ENCODE data around the gene DTD1.

The DTD1 gene

DNA sequence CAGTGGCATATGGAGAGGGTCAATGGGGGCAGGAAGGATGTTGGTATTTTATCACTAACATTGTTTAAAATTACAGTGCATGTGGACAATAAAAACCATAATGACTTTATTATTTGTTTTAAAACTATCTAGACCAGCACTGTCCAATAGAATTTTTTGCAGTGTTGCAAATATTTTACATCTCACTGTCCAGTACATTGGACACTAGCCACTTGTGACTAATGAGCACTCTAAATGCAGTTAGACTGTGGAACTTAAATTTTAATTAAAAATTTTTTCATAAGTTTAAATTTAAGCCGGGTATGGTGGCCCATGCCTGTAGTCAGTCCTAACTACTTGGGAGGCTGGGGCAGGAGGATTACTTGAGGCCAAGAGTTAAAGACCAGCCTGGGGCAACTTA, 101.7 kb downstream of the DTD1 start:
- Histone ChIP-seq H3K36me3 (ENCODE audit: control insufficient read depth in 2 of 2, insufficient read depth in 2 of 2, low read length in 2 of 2) (no peaks in the 10 kb centered on the region), H3K27ac (ENCODE audit: low read depth in 2 of 2, low read length in 2 of 2) (no peak overlapping the region), H3K27me3 (ENCODE audit: control insufficient read depth in 2 of 2, insufficient read depth in 2 of 2, low read length in 2 of 2) (no peaks in the 10 kb centered on the region), H3K4me3 (ENCODE audit: low read length in 2 of 2) (no peak overlapping the region), H3K9me3 (ENCODE audit: control insufficient read depth in 2 of 2, low read length in 2 of 2) (no peaks in the 10 kb centered on the region), H3K4me1 (ENCODE audit: control insufficient read depth in 2 of 2, insufficient read depth in 2 of 2, low read length in 2 of 2) (no peaks in the 10 kb centered on the region), H3K9ac (ENCODE audit: low read depth in 1 of 2, low read length in 2 of 2) (no peak overlapping the region)

DNA sequence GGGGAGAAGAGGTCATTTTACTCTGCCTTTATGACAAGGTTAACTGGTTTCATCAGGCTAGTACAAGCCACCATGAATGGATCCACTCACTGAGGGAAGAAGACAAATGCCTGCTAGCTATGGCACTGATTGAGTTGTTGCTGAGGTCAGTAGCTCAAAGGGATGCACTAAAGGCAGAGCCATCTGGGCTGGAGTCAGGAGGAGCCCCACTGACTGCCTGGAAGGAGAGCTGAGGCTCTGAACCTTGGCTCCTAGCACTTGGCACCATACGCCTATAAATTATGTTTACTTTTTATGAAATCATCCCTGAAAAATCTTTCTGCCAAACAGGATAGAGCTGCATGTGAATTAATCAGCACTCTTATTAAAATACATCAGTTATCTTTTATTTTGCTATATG, 104.6 kb downstream of the DTD1 start:
- Histone ChIP-seq H3K4me3 (ENCODE audit: low read length in 2 of 2) (no peak overlapping the region), H3K9me3 (ENCODE audit: control insufficient read depth in 2 of 2, low read length in 2 of 2) (no peaks in the 10 kb centered on the region), H3K27me3 (ENCODE audit: control insufficient read depth in 2 of 2, insufficient read depth in 2 of 2, low read length in 2 of 2) (no peaks in the 10 kb centered on the region), H3K4me1 (ENCODE audit: control insufficient read depth in 2 of 2, insufficient read depth in 2 of 2, low read length in 2 of 2) (no peaks in the 10 kb centered on the region), H3K27ac (ENCODE audit: low read depth in 2 of 2, low read length in 2 of 2) (no peak overlapping the region), H3K9ac (ENCODE audit: low read depth in 1 of 2, low read length in 2 of 2) (no peak overlapping the region), H3K36me3 (ENCODE audit: control insufficient read depth in 2 of 2, insufficient read depth in 2 of 2, low read length in 2 of 2) (no peaks in the 10 kb centered on the region)

DNA sequence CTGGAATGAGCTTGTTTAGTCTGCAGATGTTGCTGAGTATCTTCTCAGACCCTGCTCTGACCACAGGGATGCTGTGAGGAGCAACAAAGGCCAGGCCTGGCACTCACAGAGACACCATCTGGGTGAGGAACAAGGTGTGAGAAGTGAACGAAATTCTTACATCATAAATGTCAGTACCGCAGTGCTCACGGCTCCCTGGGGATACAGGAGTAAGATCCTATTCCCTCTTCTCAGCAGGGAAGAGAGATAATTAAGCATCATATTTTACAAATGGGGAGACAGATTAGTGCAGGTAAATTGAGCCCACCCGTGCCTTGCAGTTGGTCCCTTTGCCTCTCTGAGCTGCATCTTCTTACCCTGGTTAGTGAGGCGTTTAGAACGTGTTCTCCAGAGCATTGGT, 106.2 kb downstream of the DTD1 start:
- no peaks in the 10 kb centered on the region for H3K4me1 ChIP-seq (ENCODE audit: control insufficient read depth in 2 of 2, insufficient read depth in 2 of 2, low read length in 2 of 2)
- H3K9ac ChIP-seq (ENCODE audit: low read depth in 1 of 2, low read length in 2 of 2), result no peak overlapping the region
- no peaks in the 10 kb centered on the region for H3K36me3 ChIP-seq (ENCODE audit: control insufficient read depth in 2 of 2, insufficient read depth in 2 of 2, low read length in 2 of 2)
- no peaks in the 10 kb centered on the region for H3K9me3 ChIP-seq (ENCODE audit: control insufficient read depth in 2 of 2, low read length in 2 of 2)
- H3K27me3 ChIP-seq (ENCODE audit: control insufficient read depth in 2 of 2, insufficient read depth in 2 of 2, low read length in 2 of 2), result no peaks in the 10 kb centered on the region
- no peak overlapping the region for H3K27ac ChIP-seq (ENCODE audit: low read depth in 2 of 2, low read length in 2 of 2)
- H3K4me3 ChIP-seq (ENCODE audit: low read length in 2 of 2), result no peak overlapping the region

- no peak overlapping the region for H3K9ac ChIP-seq (ENCODE audit: low read depth in 1 of 2, low read length in 2 of 2)
- no peaks in the 10 kb centered on the region for H3K27me3 ChIP-seq (ENCODE audit: control insufficient read depth in 2 of 2, insufficient read depth in 2 of 2, low read length in 2 of 2)
- H3K36me3 ChIP-seq (ENCODE audit: control insufficient read depth in 2 of 2, insufficient read depth in 2 of 2, low read length in 2 of 2), result no peaks in the 10 kb centered on the region
- H3K4me3 ChIP-seq (ENCODE audit: low read length in 2 of 2), result no peak overlapping the region
- H3K9me3 ChIP-seq (ENCODE audit: control insufficient read depth in 2 of 2, low read length in 2 of 2), result no peaks in the 10 kb centered on the region
- no peaks in the 10 kb centered on the region for H3K4me1 ChIP-seq (ENCODE audit: control insufficient read depth in 2 of 2, insufficient read depth in 2 of 2, low read length in 2 of 2)
- H3K27ac ChIP-seq (ENCODE audit: low read depth in 2 of 2, low read length in 2 of 2), result no peak overlapping the region
These were observed 107.3 kb downstream of the DTD1 start for GRCh38 chr20:18695175-18695574.

- no peaks in the 10 kb centered on the region for H3K36me3 ChIP-seq (ENCODE audit: control insufficient read depth in 2 of 2, insufficient read depth in 2 of 2, low read length in 2 of 2)
- H3K4me1 ChIP-seq (ENCODE audit: control insufficient read depth in 2 of 2, insufficient read depth in 2 of 2, low read length in 2 of 2), result no peaks in the 10 kb centered on the region
- H3K9ac ChIP-seq (ENCODE audit: low read depth in 1 of 2, low read length in 2 of 2), result no peak overlapping the region
- no peaks in the 10 kb centered on the region for H3K27me3 ChIP-seq (ENCODE audit: control insufficient read depth in 2 of 2, insufficient read depth in 2 of 2, low read length in 2 of 2)
- no peak overlapping the region for H3K4me3 ChIP-seq (ENCODE audit: low read length in 2 of 2)
- no peak overlapping the region for H3K27ac ChIP-seq (ENCODE audit: low read depth in 2 of 2, low read length in 2 of 2)
- no peaks in the 10 kb centered on the region for H3K9me3 ChIP-seq (ENCODE audit: control insufficient read depth in 2 of 2, low read length in 2 of 2)
These were observed 111.0 kb downstream of the DTD1 start for GRCh38 chr20:18698735-18699380.

DNA sequence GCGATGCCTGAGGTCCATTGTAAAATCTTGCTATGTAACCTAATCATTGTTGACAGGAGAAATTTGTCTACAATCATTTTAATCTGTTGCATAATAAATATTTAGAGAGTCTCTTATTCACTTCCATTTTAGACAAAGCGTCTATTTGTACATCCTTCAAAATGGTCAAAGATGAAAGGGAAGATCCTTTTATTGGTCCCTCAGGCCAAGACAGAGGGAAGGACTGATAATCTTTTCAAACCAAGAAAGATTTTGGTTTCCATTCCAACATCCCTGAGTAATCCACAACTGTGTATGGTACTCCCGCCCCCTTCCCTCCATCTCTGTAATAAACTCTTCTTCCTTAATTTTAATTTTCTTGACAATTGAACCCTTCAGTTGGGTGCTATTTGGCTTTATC, 114.1 kb downstream of the DTD1 start:
- no peaks in the 10 kb centered on the region for H3K36me3 ChIP-seq (ENCODE audit: control insufficient read depth in 2 of 2, insufficient read depth in 2 of 2, low read length in 2 of 2)
- H3K9me3 ChIP-seq (ENCODE audit: control insufficient read depth in 2 of 2, low read length in 2 of 2), result no peaks in the 10 kb centered on the region
- no peak overlapping the region for H3K4me3 ChIP-seq (ENCODE audit: low read length in 2 of 2)
- no peaks in the 10 kb centered on the region for H3K4me1 ChIP-seq (ENCODE audit: control insufficient read depth in 2 of 2, insufficient read depth in 2 of 2, low read length in 2 of 2)
- no peak overlapping the region for H3K9ac ChIP-seq (ENCODE audit: low read depth in 1 of 2, low read length in 2 of 2)
- H3K27me3 ChIP-seq (ENCODE audit: control insufficient read depth in 2 of 2, insufficient read depth in 2 of 2, low read length in 2 of 2), result no peaks in the 10 kb centered on the region
- H3K27ac ChIP-seq (ENCODE audit: low read depth in 2 of 2, low read length in 2 of 2), result no peak overlapping the region

DNA sequence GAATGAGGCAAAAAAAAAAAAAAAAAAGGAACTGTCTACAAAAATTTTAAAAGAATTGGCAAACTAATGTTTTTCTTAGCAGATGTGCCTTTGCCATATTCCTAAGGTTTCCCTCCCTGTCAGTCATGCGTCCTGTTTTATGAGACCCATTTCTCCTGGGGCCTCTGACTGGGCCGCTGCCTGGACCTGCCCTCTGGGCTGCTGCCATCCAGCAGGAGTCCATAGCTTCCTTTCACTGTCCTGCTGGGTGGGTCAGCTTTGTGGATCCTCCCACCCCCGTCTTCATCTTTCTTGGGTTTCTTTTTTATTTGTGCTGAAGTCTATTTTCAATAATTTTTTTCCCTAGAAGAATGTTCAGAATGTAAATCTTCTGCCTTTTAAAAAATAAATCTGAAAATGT, 114.9 kb downstream of the DTD1 start:
- no peak overlapping the region for H3K27ac ChIP-seq (ENCODE audit: low read depth in 2 of 2, low read length in 2 of 2)
- no peak overlapping the region for H3K9ac ChIP-seq (ENCODE audit: low read depth in 1 of 2, low read length in 2 of 2)
- no peaks in the 10 kb centered on the region for H3K36me3 ChIP-seq (ENCODE audit: control insufficient read depth in 2 of 2, insufficient read depth in 2 of 2, low read length in 2 of 2)
- no peaks in the 10 kb centered on the region for H3K9me3 ChIP-seq (ENCODE audit: control insufficient read depth in 2 of 2, low read length in 2 of 2)
- no peak overlapping the region for H3K4me3 ChIP-seq (ENCODE audit: low read length in 2 of 2)
- H3K27me3 ChIP-seq (ENCODE audit: control insufficient read depth in 2 of 2, insufficient read depth in 2 of 2, low read length in 2 of 2), result no peaks in the 10 kb centered on the region
- no peaks in the 10 kb centered on the region for H3K4me1 ChIP-seq (ENCODE audit: control insufficient read depth in 2 of 2, insufficient read depth in 2 of 2, low read length in 2 of 2)

DNA sequence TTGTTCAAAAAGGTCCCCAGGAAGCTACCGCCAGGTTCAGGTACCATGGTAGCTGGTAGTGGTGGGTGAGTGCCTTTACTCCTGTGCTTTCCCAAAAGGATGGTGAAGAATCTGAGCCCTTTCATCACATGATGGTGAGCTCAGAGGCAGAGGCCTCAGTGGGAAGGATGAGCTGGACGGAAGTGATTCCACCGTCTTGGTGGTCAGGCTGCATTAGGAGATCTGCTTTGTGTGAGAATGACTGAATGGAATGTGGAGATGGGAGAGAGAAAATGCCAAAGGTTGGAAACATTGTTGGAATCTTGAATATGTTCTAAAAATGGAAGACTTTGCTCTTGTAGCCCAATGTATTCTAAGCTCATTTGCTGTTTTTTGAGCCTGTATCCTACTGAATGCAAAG, 117.6 kb downstream of the DTD1 start:
- H3K27me3 ChIP-seq (ENCODE audit: control insufficient read depth in 2 of 2, insufficient read depth in 2 of 2, low read length in 2 of 2), result no peaks in the 10 kb centered on the region
- H3K4me1 ChIP-seq (ENCODE audit: control insufficient read depth in 2 of 2, insufficient read depth in 2 of 2, low read length in 2 of 2), result no peaks in the 10 kb centered on the region
- H3K36me3 ChIP-seq (ENCODE audit: control insufficient read depth in 2 of 2, insufficient read depth in 2 of 2, low read length in 2 of 2), result no peaks in the 10 kb centered on the region
- H3K4me3 ChIP-seq (ENCODE audit: low read length in 2 of 2), result no peak overlapping the region
- no peak overlapping the region for H3K9ac ChIP-seq (ENCODE audit: low read depth in 1 of 2, low read length in 2 of 2)
- H3K27ac ChIP-seq (ENCODE audit: low read depth in 2 of 2, low read length in 2 of 2), result no peak overlapping the region
- no peaks in the 10 kb centered on the region for H3K9me3 ChIP-seq (ENCODE audit: control insufficient read depth in 2 of 2, low read length in 2 of 2)

- Histone ChIP-seq H3K4me1 (ENCODE audit: control insufficient read depth in 2 of 2, insufficient read depth in 2 of 2, low read length in 2 of 2) (no peaks in the 10 kb centered on the region), H3K4me3 (ENCODE audit: low read length in 2 of 2) (no peak overlapping the region), H3K9ac (ENCODE audit: low read depth in 1 of 2, low read length in 2 of 2) (no peak overlapping the region), H3K27ac (ENCODE audit: low read depth in 2 of 2, low read length in 2 of 2) (no peak overlapping the region), H3K27me3 (ENCODE audit: control insufficient read depth in 2 of 2, insufficient read depth in 2 of 2, low read length in 2 of 2) (no peaks in the 10 kb centered on the region), H3K9me3 (ENCODE audit: control insufficient read depth in 2 of 2, low read length in 2 of 2) (no peaks in the 10 kb centered on the region), H3K36me3 (ENCODE audit: control insufficient read depth in 2 of 2, insufficient read depth in 2 of 2, low read length in 2 of 2) (no peaks in the 10 kb centered on the region)
These were observed 118.1 kb downstream of the DTD1 start for GRCh38 chr20:18705910-18706309.

DNA sequence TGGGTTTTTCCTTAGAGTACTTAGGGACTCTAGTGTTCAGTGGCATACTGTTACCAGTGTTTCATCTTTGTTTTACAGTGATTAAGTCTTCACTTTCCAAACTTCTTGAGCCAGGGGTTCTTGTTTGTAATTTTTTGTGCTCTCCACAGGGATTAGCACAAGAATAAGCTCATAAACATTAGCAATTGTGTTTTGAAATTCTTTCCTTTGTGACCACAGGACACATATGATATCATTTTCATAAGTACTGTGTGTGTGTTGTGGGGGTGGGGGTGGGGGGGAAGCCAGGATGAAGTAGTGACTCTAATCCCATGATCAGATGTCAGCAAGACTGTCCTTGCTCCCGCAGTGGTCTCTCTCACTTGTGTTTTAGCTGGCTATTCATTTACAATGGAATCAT, 124.3 kb downstream of the DTD1 start:
- Histone ChIP-seq H3K27ac (ENCODE audit: low read depth in 2 of 2, low read length in 2 of 2) (no peak overlapping the region), H3K27me3 (ENCODE audit: control insufficient read depth in 2 of 2, insufficient read depth in 2 of 2, low read length in 2 of 2) (no peaks in the 10 kb centered on the region), H3K9me3 (ENCODE audit: control insufficient read depth in 2 of 2, low read length in 2 of 2) (no peaks in the 10 kb centered on the region), H3K36me3 (ENCODE audit: control insufficient read depth in 2 of 2, insufficient read depth in 2 of 2, low read length in 2 of 2) (no peaks in the 10 kb centered on the region), H3K4me3 (ENCODE audit: low read length in 2 of 2) (no peak overlapping the region), H3K9ac (ENCODE audit: low read depth in 1 of 2, low read length in 2 of 2) (no peak overlapping the region), H3K4me1 (ENCODE audit: control insufficient read depth in 2 of 2, insufficient read depth in 2 of 2, low read length in 2 of 2) (no peaks in the 10 kb centered on the region)

DNA sequence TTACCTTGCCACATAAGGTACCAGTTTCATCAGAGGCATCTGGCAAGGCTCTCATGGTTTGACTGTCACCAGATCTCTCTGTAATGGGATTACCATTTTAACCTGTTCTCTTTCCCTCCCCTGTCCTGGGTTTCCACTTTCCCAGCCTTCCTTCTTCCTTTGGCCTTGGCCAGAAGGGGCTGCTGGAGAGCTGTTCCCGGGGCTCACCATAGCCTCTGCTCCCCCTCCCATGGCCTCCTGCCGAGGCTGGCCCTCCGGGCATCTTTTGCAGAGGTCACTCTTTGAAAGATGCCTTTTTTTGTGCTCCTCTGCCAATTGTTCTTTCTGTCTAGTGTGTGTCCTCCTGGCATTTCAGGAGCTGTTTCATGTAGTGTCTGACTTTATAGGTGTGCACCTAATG, 125.0 kb downstream of the DTD1 start:
- H3K9me3 ChIP-seq (ENCODE audit: control insufficient read depth in 2 of 2, low read length in 2 of 2), result no peaks in the 10 kb centered on the region
- no peaks in the 10 kb centered on the region for H3K36me3 ChIP-seq (ENCODE audit: control insufficient read depth in 2 of 2, insufficient read depth in 2 of 2, low read length in 2 of 2)
- H3K9ac ChIP-seq (ENCODE audit: low read depth in 1 of 2, low read length in 2 of 2), result no peak overlapping the region
- H3K27me3 ChIP-seq (ENCODE audit: control insufficient read depth in 2 of 2, insufficient read depth in 2 of 2, low read length in 2 of 2), result no peaks in the 10 kb centered on the region
- H3K4me1 ChIP-seq (ENCODE audit: control insufficient read depth in 2 of 2, insufficient read depth in 2 of 2, low read length in 2 of 2), result no peaks in the 10 kb centered on the region
- H3K4me3 ChIP-seq (ENCODE audit: low read length in 2 of 2), result no peak overlapping the region
- no peak overlapping the region for H3K27ac ChIP-seq (ENCODE audit: low read depth in 2 of 2, low read length in 2 of 2)

Data from mucosa of rectum (tissue), 2 donors.